PC-3 (cell line): Measurements from ENCODE around the gene ZC3H7A. TPM values are rescaled to one million over a fixed set of nuclear protein-coding genes. Genes with fewer than 3 reads are reported as not detected.

ENCODE experiments used
- ATAC-seq: fragments of 200-7000 bp; cut with Tn5 transposase; 2 replicates; pipeline ENCODE4 v1.9.1; 2020; ENCODE audit warnings: mild to moderate bottlenecking, moderate library complexity
- BruUV-seq: library from RNA; stranded (reverse); fragments of 400-500 nt; replicated peaks from 2 replicates; lab custom pipeline; 2021; lab: Mats Ljungman, UMichigan
- CTCF ChIA-PET: fragments of 300-600 bp; sonication (Branson Sonifier 250); formaldehyde crosslinking; loops from one replicate; lab custom pipeline; 2022; ENCODE audit warnings: antibody characterized with exemption; lab: Charles Lee
- POLR2A ChIA-PET: fragments of 300-600 bp; sonication (Branson Sonifier 250); formaldehyde crosslinking; loops from one replicate; lab custom pipeline; 2022; ENCODE audit warnings: antibody characterized with exemption; ENCODE audit not compliant: unreplicated experiment; lab: Charles Lee
- DNase-seq: peaks from one replicate; pipeline ENCODE4 v3.0.0-alpha.2; 2015
- H2AFZ ChIP-seq: fragments of 300-600 bp; sonication (generic); 2 replicates; pipeline ENCODE4 v1.6.0; 2016; ENCODE audit warnings: antibody characterized with exemption, low read length
- H3F3A ChIP-seq: fragments of 300-600 bp; sonication (generic); one replicate; pipeline ENCODE4 v1.6.0; 2017; ENCODE audit warnings: antibody characterized with exemption, low read length, control low read depth, mild to moderate bottlenecking; ENCODE audit not compliant: unreplicated experiment
- H3K27ac ChIP-seq: fragments of 300-600 bp; sonication (generic); 2 replicates; pipeline ENCODE4 v1.5.1; 2016; ENCODE audit warnings: mild to moderate bottlenecking, low read length
- H3K27me3 ChIP-seq: fragments of 300-600 bp; sonication (generic); 2 replicates; pipeline ENCODE4 v1.6.1; 2016; ENCODE audit warnings: low read length, mixed read lengths
- H3K36me3 ChIP-seq: fragments of 300-600 bp; sonication (generic); 2 replicates; pipeline ENCODE4 v1.6.1; 2016; ENCODE audit warnings: low read depth, mixed run types, low read length, mixed read lengths
- H3K4me1 ChIP-seq: fragments of 300-600 bp; sonication (generic); 2 replicates; pipeline ENCODE4 v1.5.1; 2016; ENCODE audit warnings: low read length; ENCODE audit not compliant: insufficient read depth
- H3K4me2 ChIP-seq: fragments of 300-600 bp; sonication (generic); 2 replicates; pipeline ENCODE4 v1.6.0; 2016; ENCODE audit warnings: low read length
- H3K4me3 ChIP-seq: fragments of 300-600 bp; sonication (generic); 2 replicates; pipeline ENCODE4 v1.5.1; 2016; ENCODE audit warnings: mild to moderate bottlenecking, low read length, mixed read lengths
- H3K79me2 ChIP-seq: fragments of 300-600 bp; sonication (generic); 2 replicates; pipeline ENCODE4 v1.6.1; 2017; ENCODE audit warnings: low read length, mixed read lengths
- H3K9ac ChIP-seq: fragments of 300-600 bp; sonication (generic); 2 replicates; pipeline ENCODE4 v1.6.0; 2016; ENCODE audit warnings: mild to moderate bottlenecking, low read length
- H3K9me2 ChIP-seq: fragments of 300-600 bp; sonication (generic); replicated peaks from 2 replicates; pipeline ENCODE4 v1.6.1; 2016; ENCODE audit warnings: mixed run types, low read length, mixed read lengths
- H3K9me3 ChIP-seq: fragments of 300-600 bp; sonication (generic); 2 replicates; pipeline ENCODE4 v1.6.1; 2016; ENCODE audit warnings: low read length, mixed read lengths
- H4K20me1 ChIP-seq: fragments of 300-600 bp; sonication (generic); 2 replicates; pipeline ENCODE4 v1.6.1; 2016; ENCODE audit warnings: low read length, mixed read lengths
- CTCF ChIP-seq: fragments of 300-600 bp; sonication (generic); conservative IDR thresholded peaks from 2 replicates; pipeline ENCODE4 v1.5.1; 2017; ENCODE audit warnings: antibody characterized with exemption, low read depth, mild to moderate bottlenecking, low read length
- EZH2 ChIP-seq: fragments of 300-600 bp; sonication (generic); IDR thresholded peaks from one replicate; pipeline ENCODE4 v1.6.1; 2017; ENCODE audit warnings: antibody characterized with exemption, mild to moderate bottlenecking, low read length; ENCODE audit not compliant: unreplicated experiment
- EZH2phosphoT487 ChIP-seq: fragments of 300-600 bp; sonication (generic); IDR thresholded peaks from 2 replicates; pipeline ENCODE4 v1.6.1; 2018; ENCODE audit warnings: mild to moderate bottlenecking, antibody characterized with exemption, low read length, borderline replicate concordance
- intact Hi-C: fragments of 100-400 bp; cut with micrococcal nuclease; formaldehyde crosslinking; loops from 2 replicates; pipeline ENCODE4 v1.9.0; 2023
- total RNA-seq: library from RNA; depleted of rRNA; stranded (reverse); fragments of >200 nt; gene quantifications from 2 replicates; pipeline ENCODE4 v1.2.3, GENCODE V29; 2014

The ZC3H7A gene
- total RNA-seq, 1 experiment from 2014 or later: 21.2 TPM

DNA sequence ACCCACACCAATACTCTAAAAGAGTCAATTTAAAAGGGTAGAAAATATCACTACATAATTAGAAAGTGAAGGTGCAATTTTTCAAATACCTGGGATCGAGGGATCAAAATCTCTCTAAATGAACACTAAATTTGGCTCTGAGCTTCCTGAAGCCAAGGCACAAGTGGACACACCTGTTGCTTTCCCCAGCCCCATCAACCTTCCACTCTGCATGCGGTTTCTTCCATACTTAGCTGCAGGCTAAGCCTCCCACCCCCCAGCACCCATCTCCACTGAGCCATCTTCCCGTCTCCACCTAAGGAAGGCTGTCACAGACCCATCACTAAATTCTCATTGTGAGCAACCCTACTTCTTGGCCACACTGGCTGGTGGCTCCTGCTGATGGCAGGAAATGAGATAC is 84.9 kb downstream of the ZC3H7A start:
- intact Hi-C loops: no loop called here
- Histone ChIP-seq H3K4me1 (peaks cover 9% of the 10 kb centered on the region; the same call in 1 of the 2 replicates), H3K36me3 (no peaks in the 10 kb centered on the region; the same call in 1 of the 2 replicates), H4K20me1 (no peaks in the 10 kb centered on the region), H3K9me2 (no peaks in the 10 kb centered on the region), H2AFZ (no peak overlapping the region), H3K27ac (no peak overlapping the region), H3K4me2 (no peak overlapping the region), H3K27me3 (no peaks in the 10 kb centered on the region), H3K4me3 (no peak overlapping the region), H3K9ac (no peak overlapping the region), H3F3A (no peaks in the 10 kb centered on the region), H3K79me2 (no peaks in the 10 kb centered on the region), H3K9me3 (no peaks in the 10 kb centered on the region)
- ChIA-PET CTCF (no interaction called here), POLR2A (no interaction called here)
- no TSS peak for BruUV-seq
- TF ChIP-seq CTCF: no peak
- TF ChIP-seq EZH2phosphoT487: no peak
- no peak for TF ChIP-seq EZH2
- no peak for DNase-seq
- ATAC-seq: no peak

DNA sequence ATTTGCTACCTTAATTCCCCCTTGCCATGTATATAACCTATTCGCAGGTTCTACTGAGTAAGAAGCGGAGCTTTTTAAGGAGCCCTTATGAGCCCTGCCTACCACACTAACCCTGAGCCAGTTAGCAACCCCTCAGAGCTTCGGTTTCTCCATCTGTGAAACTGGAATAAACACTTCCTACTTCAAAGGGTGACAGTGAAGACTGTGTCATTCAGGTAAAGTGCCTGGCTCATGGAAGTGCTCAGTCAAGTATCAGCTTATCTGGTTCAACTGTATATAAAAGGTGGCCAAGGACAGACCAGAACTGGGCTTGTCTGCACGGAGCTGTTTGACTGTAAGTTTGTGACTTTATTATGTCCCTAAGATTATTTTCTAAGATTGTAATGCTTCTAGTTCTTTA is 85.4 kb downstream of the ZC3H7A start:
- Histone ChIP-seq H3K27me3 (no peaks in the 10 kb centered on the region), H3K4me2 (no peak overlapping the region), H3K9me3 (no peaks in the 10 kb centered on the region), H3K36me3 (no peaks in the 10 kb centered on the region; the same call in 1 of the 2 replicates), H3K4me3 (no peak overlapping the region), H3K4me1 (peaks cover 9% of the 10 kb centered on the region; the same call in 1 of the 2 replicates), H3K79me2 (no peaks in the 10 kb centered on the region), H2AFZ (no peak overlapping the region), H3K9ac (no peak overlapping the region), H3K9me2 (no peaks in the 10 kb centered on the region), H3F3A (no peaks in the 10 kb centered on the region), H3K27ac (no peak overlapping the region), H4K20me1 (no peaks in the 10 kb centered on the region)
- no TSS peak for BruUV-seq
- ATAC-seq (no peak), DNase-seq (no peak)
- intact Hi-C loops: no loop called here
- TF ChIP-seq EZH2phosphoT487: no peak
- TF ChIP-seq CTCF: no peak
- no peak for TF ChIP-seq EZH2
- ChIA-PET CTCF (no interaction called here), POLR2A (no interaction called here)

GRCh38 chr16:11708421-11708820 is 88.6 kb downstream of the ZC3H7A start:
- H3K27me3 ChIP-seq: no peaks in the 10 kb centered on the region
- H3K36me3 ChIP-seq: no peaks in the 10 kb centered on the region; the same call in 1 of the 2 replicates
- no peaks in the 10 kb centered on the region for H3K9me3 ChIP-seq
- intact Hi-C loops: no loop called here
- TF ChIP-seq EZH2phosphoT487 (no peak), CTCF (no peak), EZH2 (no peak)
- ChIA-PET CTCF (interaction anchor here (0.6 kb wide), 1 partner anchor 176 kb away, joined by 3 read pairs; no protein-coding TSS in a partner anchor), POLR2A (no interaction called here)
- H3K79me2 ChIP-seq: no peaks in the 10 kb centered on the region
- H3K4me2 ChIP-seq: no peak overlapping the region
- DNase-seq: no peak
- peaks cover 9% of the 10 kb centered on the region; the same call in 1 of the 2 replicates for H3K4me1 ChIP-seq
- H3F3A ChIP-seq: no peaks in the 10 kb centered on the region
- H3K9me2 ChIP-seq: no peaks in the 10 kb centered on the region
- no peak for ATAC-seq
- no peak overlapping the region for H2AFZ ChIP-seq
- BruUV-seq: no TSS peak
- H3K9ac ChIP-seq: no peak overlapping the region
- no peak overlapping the region for H3K4me3 ChIP-seq
- no peak overlapping the region for H3K27ac ChIP-seq
- no peaks in the 10 kb centered on the region for H4K20me1 ChIP-seq
